DOHH2 (cell line): ENCODE results near the gene ARL9.

Source experiments
- CTCF ChIP-seq: fragments of 200-600 bp; sonication (generic); IDR thresholded peaks from one replicate; pipeline ENCODE4 v1.5.1; 2014; ENCODE audit warnings: antibody characterized with exemption, mild to moderate bottlenecking, low read depth, low read length; ENCODE audit not compliant: poor library complexity, severe bottlenecking
- EZH2phosphoT487 ChIP-seq: fragments of 200-600 bp; sonication (generic); IDR thresholded peaks from 2 replicates; pipeline ENCODE4 v1.6.1; 2017; ENCODE audit warnings: borderline replicate concordance, mild to moderate bottlenecking, antibody characterized with exemption, low read length, moderate library complexity, mixed read lengths

- no peak for TF ChIP-seq CTCF
- TF ChIP-seq EZH2phosphoT487: no peak
Observed at GRCh38 chr4:56496241-56496640, 9.3 kb upstream of the ARL9 start.
